ENCODE results near the gene FMNL1. TPM values are rescaled to one million over a fixed set of nuclear protein-coding genes. Genes with fewer than 3 reads are reported as not detected.

The FMNL1 gene
- total and polyA plus RNA-seq, 8 donors: 4.5 to 34.5 (median 10.0) TPM

Other genes with a start within 250 kb of the FMNL1 start
- 10 to 100 TPM in 3 of 5 donors, 1 to 10 TPM in 2; 2.3 to 22.9 (median 14.9) TPM for gene DCAKD, start 170.3 kb upstream of the FMNL1 start, total RNA-seq
- 10 to 100 TPM in 2 of 3 donors, 1 to 10 TPM in 1; 9.5 to 17.2 (median 11.5) TPM for gene DCAKD, start 170.3 kb upstream of the FMNL1 start, polyA plus RNA-seq
- 100 to 1,000 TPM in 2 of 5 donors, 10 to 100 TPM in 3; 30.1 to 229 (median 74.0) TPM for gene NMT1, start 160.6 kb upstream of the FMNL1 start, total RNA-seq
- 100 to 1,000 TPM in 1 of 3 donors, 10 to 100 TPM in 2; 23.3 to 230 (median 49.7) TPM for gene NMT1, start 160.6 kb upstream of the FMNL1 start, polyA plus RNA-seq
- 100 to 1,000 TPM in 1 of 5 donors, 10 to 100 TPM in 3, 1 to 10 TPM in 1; 7.6 to 215 (median 31.0) TPM for gene PLCD3, start 89.4 kb upstream of the FMNL1 start, total RNA-seq
- gene PLCD3, start 89.4 kb upstream of the FMNL1 start, polyA plus RNA-seq: 100 to 1,000 TPM in 1 of 3 donors, 10 to 100 TPM in 2; 17.2 to 106 (median 53.2) TPM
- 10 to 100 TPM in 3 of 5 donors, 1 to 10 TPM in 2; 4.6 to 24.6 (median 15.2) TPM for gene ACBD4, start 86.2 kb upstream of the FMNL1 start, total RNA-seq
- 10 to 100 TPM; 16.1 to 23.1 (median 18.1) TPM for gene ACBD4, start 86.2 kb upstream of the FMNL1 start, polyA plus RNA-seq
- 10 to 100 TPM in 3 of 5 donors, 1 to 10 TPM in 2; 6.4 to 23.8 (median 13.0) TPM for gene HEXIM1, start 73.4 kb upstream of the FMNL1 start, total RNA-seq
- 10 to 100 TPM; 15.4 to 20.5 (median 16.1) TPM for gene HEXIM1, start 73.4 kb upstream of the FMNL1 start, polyA plus RNA-seq
- 10 to 100 TPM in 2 of 5 donors, 1 to 10 TPM in 2, under 1 TPM in 1; 0.92 to 34.4 (median 6.7) TPM for gene HEXIM2, start 60.0 kb upstream of the FMNL1 start, total RNA-seq
- 10 to 100 TPM; 10.8 to 12.5 (median 11.1) TPM for gene HEXIM2, start 60.0 kb upstream of the FMNL1 start, polyA plus RNA-seq
- gene SPATA32, start 40.2 kb downstream of the FMNL1 start, total RNA-seq: not detected
- gene SPATA32, start 40.2 kb downstream of the FMNL1 start, polyA plus RNA-seq: not detected
- 10 to 100 TPM in 2 of 5 donors, 1 to 10 TPM in 3; 1.2 to 17.7 (median 9.7) TPM for gene MAP3K14, start 95.1 kb downstream of the FMNL1 start, total RNA-seq
- gene MAP3K14, start 95.1 kb downstream of the FMNL1 start, polyA plus RNA-seq: 10 to 100 TPM in 1 of 3 donors, 1 to 10 TPM in 2; 6.3 to 11.0 (median 6.4) TPM
- 100 to 1,000 TPM in 2 of 5 donors, 10 to 100 TPM in 3; 25.9 to 390 (median 65.3) TPM for gene ARHGAP27, start 211.0 kb downstream of the FMNL1 start, total RNA-seq
- gene ARHGAP27, start 211.0 kb downstream of the FMNL1 start, polyA plus RNA-seq: 10 to 100 TPM in 2 of 3 donors, 1 to 10 TPM in 1; 7.7 to 45.9 (median 13.0) TPM

All from stomach (tissue), 8 donors.